Endodermal cell (in vitro differentiated cells): ENCODE measurements around the gene SLC25A31. TPM values are rescaled to one million over a fixed set of nuclear protein-coding genes. Genes with fewer than 3 reads are reported as not detected.

ENCODE experiments used
- DNase-seq: peaks from one replicate; pipeline ENCODE4 v3.0.0-alpha.2; 2017
- H3K27ac ChIP-seq: 2 replicates; pipeline ENCODE4 v1.5.1; 2013; ENCODE audit warnings: mild to moderate bottlenecking, low read depth, low read length, moderate library complexity
- H3K27me3 ChIP-seq: 2 replicates; pipeline ENCODE4 v1.6.1; 2013; ENCODE audit warnings: mild to moderate bottlenecking, low read length, moderate library complexity; ENCODE audit not compliant: insufficient read depth, control insufficient read depth, poor library complexity, severe bottlenecking
- H3K36me3 ChIP-seq: 2 replicates; pipeline ENCODE4 v1.7.0; 2013; ENCODE audit warnings: mild to moderate bottlenecking, low read length, moderate library complexity; ENCODE audit not compliant: control insufficient read depth, insufficient read depth
- H3K4me1 ChIP-seq: one replicate; pipeline ENCODE4 v1.7.0; 2013; ENCODE audit warnings: low read length; ENCODE audit not compliant: control insufficient read depth, insufficient read depth
- H3K4me3 ChIP-seq: 2 replicates; pipeline ENCODE4 v1.5.1; 2013; ENCODE audit warnings: mild to moderate bottlenecking, low read length, moderate library complexity
- H3K9ac ChIP-seq: 2 replicates; pipeline ENCODE4 v1.6.1; 2013; ENCODE audit warnings: mild to moderate bottlenecking, low read length, moderate library complexity; ENCODE audit not compliant: poor library complexity, severe bottlenecking; ENCODE audit errors: extremely low read depth
- H3K9me3 ChIP-seq: 2 replicates; pipeline ENCODE4 v1.6.1; 2013; ENCODE audit warnings: mild to moderate bottlenecking, low read length, moderate library complexity; ENCODE audit not compliant: control insufficient read depth
- H3K27ac Mint-ChIP-seq: 2 replicates; pipeline ENCODE4 v1.8.0; 2020; ENCODE audit warnings: mixed read lengths
- H3K27me3 Mint-ChIP-seq: 2 replicates; pipeline ENCODE4 v1.8.0; 2021; ENCODE audit warnings: mild to moderate bottlenecking, mixed read lengths; ENCODE audit not compliant: insufficient read depth
- H3K36me3 Mint-ChIP-seq: 2 replicates; pipeline ENCODE4 v1.8.0; 2020; ENCODE audit warnings: low read depth, mixed read lengths
- H3K4me1 Mint-ChIP-seq: 2 replicates; pipeline ENCODE4 v1.8.0; 2020; ENCODE audit warnings: mixed read lengths
- H3K4me3 Mint-ChIP-seq: 2 replicates; pipeline ENCODE4 v1.8.0; 2020; ENCODE audit warnings: mild to moderate bottlenecking, moderate library complexity, mixed read lengths
- H3K9me3 Mint-ChIP-seq: 2 replicates; pipeline ENCODE4 v1.8.0; 2020; ENCODE audit warnings: mild to moderate bottlenecking, mixed read lengths
- WGBS, 2 experiments: methylation state at CpG; one replicate each; pipeline versions ENCODE4 v1.1.5 to v1.1.7; 2013; ENCODE audit warnings: missing lambda C conversion rate in 2 of 2, mixed read lengths in 1 of 2; ENCODE audit not compliant: insufficient coverage in 1 of 2, insufficient read length in 1 of 2; 5-methylcytosine and 5-hydroxymethylcytosine counted together
- total RNA-seq, 2 donors: library from RNA; stranded (reverse); fragmentation: NEBNext Ultra II Directional in 1 of 2; extraction: Animal tissue kit (Norgen Biotek cat#: 25700) in 1 of 2; gene quantifications; 2 replicates in 1 of 2; 3 replicates in 1 of 2; pipeline ENCODE4 v1.2.1, GENCODE V29; 2021
- TF ChIP-seq, protein P1 (sequence below): fragments of 200-600 bp; sonication (generic); conservative IDR thresholded peaks from 2 replicates; pipeline ENCODE4 v1.5.0; 2021; ENCODE audit warnings: antibody characterized with exemption, mild to moderate bottlenecking

SLC25A31 gene
- total RNA-seq, 2 donors from 2014 or later: not detected

DNA sequence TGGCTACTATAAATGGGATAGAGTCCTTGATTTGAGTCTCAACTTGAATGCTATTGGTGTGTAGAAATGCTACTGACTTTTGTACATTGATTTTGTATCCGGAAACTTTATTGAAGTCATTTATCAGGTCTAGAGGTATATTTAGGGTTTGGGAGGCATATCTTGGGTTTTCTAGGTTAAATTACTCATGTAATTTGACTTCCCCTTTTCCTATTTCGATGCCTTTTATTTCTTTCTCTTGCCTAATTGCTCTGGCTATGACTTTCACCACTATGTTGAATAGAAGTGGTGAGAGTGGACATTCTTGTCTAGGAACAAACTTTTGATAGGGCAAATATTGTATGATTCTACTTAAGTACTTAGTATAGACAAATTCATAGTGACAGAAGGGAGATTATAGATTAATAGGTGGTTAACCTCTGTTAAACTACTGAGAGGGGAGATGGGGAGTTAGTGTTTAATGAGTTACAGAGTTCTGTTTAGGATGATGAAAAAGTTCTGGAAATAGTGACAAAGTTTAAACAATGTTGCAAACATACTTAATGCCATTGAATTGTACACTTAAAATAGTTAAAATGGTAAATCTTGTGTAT, 29.1 kb downstream of the SLC25A31 start:
- no peaks in the 10 kb centered on the region for H3K4me1 Mint-ChIP-seq
- TF ChIP-seq, protein P1, sequence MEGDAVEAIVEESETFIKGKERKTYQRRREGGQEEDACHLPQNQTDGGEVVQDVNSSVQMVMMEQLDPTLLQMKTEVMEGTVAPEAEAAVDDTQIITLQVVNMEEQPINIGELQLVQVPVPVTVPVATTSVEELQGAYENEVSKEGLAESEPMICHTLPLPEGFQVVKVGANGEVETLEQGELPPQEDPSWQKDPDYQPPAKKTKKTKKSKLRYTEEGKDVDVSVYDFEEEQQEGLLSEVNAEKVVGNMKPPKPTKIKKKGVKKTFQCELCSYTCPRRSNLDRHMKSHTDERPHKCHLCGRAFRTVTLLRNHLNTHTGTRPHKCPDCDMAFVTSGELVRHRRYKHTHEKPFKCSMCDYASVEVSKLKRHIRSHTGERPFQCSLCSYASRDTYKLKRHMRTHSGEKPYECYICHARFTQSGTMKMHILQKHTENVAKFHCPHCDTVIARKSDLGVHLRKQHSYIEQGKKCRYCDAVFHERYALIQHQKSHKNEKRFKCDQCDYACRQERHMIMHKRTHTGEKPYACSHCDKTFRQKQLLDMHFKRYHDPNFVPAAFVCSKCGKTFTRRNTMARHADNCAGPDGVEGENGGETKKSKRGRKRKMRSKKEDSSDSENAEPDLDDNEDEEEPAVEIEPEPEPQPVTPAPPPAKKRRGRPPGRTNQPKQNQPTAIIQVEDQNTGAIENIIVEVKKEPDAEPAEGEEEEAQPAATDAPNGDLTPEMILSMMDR: no peak
- no peaks in the 10 kb centered on the region for H3K36me3 Mint-ChIP-seq
- no peak overlapping the region for H3K9ac ChIP-seq
- no peaks in the 10 kb centered on the region for H3K4me1 ChIP-seq
- no peak overlapping the region for H3K4me3 ChIP-seq
- H3K4me3 Mint-ChIP-seq: no peak overlapping the region
- H3K27me3 Mint-ChIP-seq: no peaks in the 10 kb centered on the region
- H3K9me3 ChIP-seq: no peaks in the 10 kb centered on the region
- H3K27me3 ChIP-seq: no peaks in the 10 kb centered on the region
- DNase-seq: no peak
- 88 to 94% methylated on average over 1 of the region's 2 CpGs for WGBS, 2 experiments
- no peak overlapping the region for H3K27ac Mint-ChIP-seq
- H3K27ac ChIP-seq: no peak overlapping the region
- peaks cover 10% of the 10 kb centered on the region for H3K9me3 Mint-ChIP-seq
- H3K36me3 ChIP-seq: no peaks in the 10 kb centered on the region

GRCh38 chr4:127759893-127760292, 29.7 kb downstream of the SLC25A31 start:
- Histone ChIP-seq H3K9me3 (no peaks in the 10 kb centered on the region), H3K4me3 (no peak overlapping the region), H3K27me3 (no peaks in the 10 kb centered on the region), H3K27ac (no peak overlapping the region), H3K4me1 (no peaks in the 10 kb centered on the region), H3K9ac (no peak overlapping the region), H3K36me3 (no peaks in the 10 kb centered on the region)
- H3K9me3 Mint-ChIP-seq: peaks cover 10% of the 10 kb centered on the region
- no peak overlapping the region for H3K4me3 Mint-ChIP-seq
- no peak overlapping the region for H3K27ac Mint-ChIP-seq
- TF ChIP-seq, protein P1: no peak
- H3K27me3 Mint-ChIP-seq: no peaks in the 10 kb centered on the region
- no peaks in the 10 kb centered on the region for H3K4me1 Mint-ChIP-seq
- WGBS, 2 experiments: 93 to 100% methylated on average over 1 to 2 of the region's 3 CpGs
- no peaks in the 10 kb centered on the region for H3K36me3 Mint-ChIP-seq
- DNase-seq: no peak

DNA sequence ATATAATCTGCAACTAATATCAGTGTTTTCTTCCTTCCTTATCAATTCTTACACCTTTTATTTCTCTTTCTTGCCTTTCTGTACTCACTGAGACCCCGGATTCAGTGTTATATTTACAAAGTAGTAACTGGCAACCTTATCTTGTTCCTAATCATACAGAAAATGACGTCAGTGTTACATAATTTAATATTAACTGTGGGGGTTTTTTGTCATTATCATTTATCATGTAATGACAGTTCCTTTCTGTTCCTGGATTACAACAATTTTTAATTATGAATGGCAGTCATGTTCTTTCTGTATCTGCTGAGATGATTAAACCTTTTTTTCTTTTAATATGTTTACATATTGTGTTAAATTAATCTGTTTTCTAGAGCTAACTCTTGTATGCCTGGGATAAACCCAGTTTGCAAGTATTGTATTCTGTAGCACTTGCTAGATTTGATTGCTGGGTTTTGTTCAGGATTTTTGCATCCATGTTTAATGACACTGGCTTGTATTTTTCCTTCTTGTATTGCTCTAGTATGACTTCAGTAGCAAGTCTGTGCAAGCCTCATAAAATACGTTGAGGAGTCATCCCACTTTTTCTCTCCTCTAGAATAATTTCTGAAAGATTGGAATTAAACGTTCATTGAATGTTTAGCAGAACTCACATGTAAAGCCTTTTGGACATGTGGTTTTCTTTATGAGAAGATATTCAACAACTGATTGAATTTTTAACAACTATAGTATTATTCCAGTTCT, 41.5 kb downstream of the SLC25A31 start:
- Mint-ChIP-seq H3K27ac (no peak overlapping the region), H3K27me3 (no peaks in the 10 kb centered on the region), H3K9me3 (no peaks in the 10 kb centered on the region), H3K4me1 (peaks cover 34% of the 10 kb centered on the region), H3K4me3 (no peak overlapping the region), H3K36me3 (no peaks in the 10 kb centered on the region)
- 90% methylated on average over 3 of the region's 4 CpGs; no CpG with 5 or more reads in 1 of the 2 experiments for WGBS, 2 experiments
- Histone ChIP-seq H3K27me3 (no peaks in the 10 kb centered on the region), H3K27ac (no peak overlapping the region), H3K4me1 (peaks cover 9% of the 10 kb centered on the region), H3K9ac (no peak overlapping the region), H3K36me3 (no peaks in the 10 kb centered on the region), H3K9me3 (no peaks in the 10 kb centered on the region), H3K4me3 (no peak overlapping the region)
- no peak for DNase-seq
- TF ChIP-seq, protein P1: no peak
